Germinal center (tissue), 1 donor: ENCODE data around the gene LRRC2.

Experiments
- DNase-seq: peaks from one replicate; pipeline ENCODE4 v3.0.0; 2012; ENCODE audit warnings: mixed read lengths, low spot score

LRRC2 gene

GRCh38 chr3:46479021-46479420 lies 87.1 kb downstream of the LRRC2 start:
- DNase-seq, result no peak

GRCh38 chr3:46478341-46478740 lies 87.8 kb downstream of the LRRC2 start:
- DNase-seq, result no peak

DNA sequence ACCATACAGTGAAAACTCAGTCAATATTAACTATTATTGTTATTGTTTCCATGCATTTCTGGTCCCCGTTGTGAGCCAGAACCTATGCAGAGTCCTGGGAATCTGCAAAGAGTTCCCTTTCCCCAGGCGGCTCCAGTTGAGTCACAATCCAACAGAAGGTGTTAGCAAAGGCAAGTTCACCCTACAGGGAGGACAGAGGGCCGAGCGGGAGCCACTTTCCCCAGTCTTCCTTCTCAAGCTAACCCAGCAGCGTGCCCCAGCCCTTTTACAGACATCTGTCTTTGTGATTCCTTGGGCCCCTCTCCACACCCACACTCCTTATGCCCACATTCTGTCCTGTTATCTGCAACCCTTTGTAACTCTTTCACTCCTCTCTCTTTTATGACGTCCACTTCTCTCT lies 88.3 kb downstream of the LRRC2 start:
- no peak for DNase-seq

- DNase-seq, result no peak
Measured at GRCh38 chr3:46477145-46477544, 89.0 kb downstream of the LRRC2 start.

GRCh38 chr3:46472736-46473135 lies 93.4 kb downstream of the LRRC2 start:
- DNase-seq, result no peak

GRCh38 chr3:46471371-46471914 lies 94.7 kb downstream of the LRRC2 start:
- DNase-seq, result no peak

GRCh38 chr3:46470831-46471230 lies 95.3 kb downstream of the LRRC2 start:
- DNase-seq, result no peak

GRCh38 chr3:46469680-46470357 lies 96.3 kb downstream of the LRRC2 start:
- DNase-seq, result no peak

DNA sequence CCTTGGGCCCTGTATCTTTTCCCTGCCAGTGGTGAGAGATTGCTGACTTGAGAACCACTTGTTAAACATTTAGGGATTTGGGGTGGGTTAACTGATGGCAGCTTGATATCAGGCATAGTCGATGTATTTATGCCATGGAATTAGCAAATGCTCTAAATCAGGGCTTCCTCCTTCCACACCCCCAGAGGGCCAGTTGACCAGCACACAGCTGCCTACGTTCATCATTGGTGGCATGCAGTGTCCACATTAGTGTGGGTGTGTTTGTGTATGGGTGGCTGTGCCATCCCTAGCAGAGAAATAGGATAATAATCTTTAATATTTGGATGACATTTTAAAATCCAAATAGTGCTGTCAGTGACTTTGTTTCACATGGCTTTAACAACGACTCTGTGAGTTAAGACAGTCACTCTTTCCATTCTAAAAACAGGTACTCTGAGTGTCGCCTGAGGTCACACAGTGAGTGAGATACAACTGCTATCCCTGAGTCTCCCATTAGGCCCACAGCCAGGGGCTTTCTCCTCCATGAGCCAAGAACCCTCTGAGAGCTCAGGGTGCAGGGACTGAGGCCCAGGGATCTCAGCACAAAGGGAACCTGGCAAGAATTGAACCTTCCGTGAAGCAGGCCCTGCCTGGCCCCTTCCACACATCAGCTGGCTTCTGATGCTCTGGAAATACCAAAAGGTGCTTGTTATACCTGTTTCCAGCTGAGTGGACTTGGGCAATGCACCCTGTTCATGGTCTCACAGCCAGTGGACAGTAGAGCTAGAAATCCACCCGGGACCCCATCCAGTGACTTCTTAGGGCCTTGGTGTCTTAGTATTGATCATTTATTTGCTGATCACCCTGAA lies 97.1 kb downstream of the LRRC2 start:
- DNase-seq, result no peak

DNA sequence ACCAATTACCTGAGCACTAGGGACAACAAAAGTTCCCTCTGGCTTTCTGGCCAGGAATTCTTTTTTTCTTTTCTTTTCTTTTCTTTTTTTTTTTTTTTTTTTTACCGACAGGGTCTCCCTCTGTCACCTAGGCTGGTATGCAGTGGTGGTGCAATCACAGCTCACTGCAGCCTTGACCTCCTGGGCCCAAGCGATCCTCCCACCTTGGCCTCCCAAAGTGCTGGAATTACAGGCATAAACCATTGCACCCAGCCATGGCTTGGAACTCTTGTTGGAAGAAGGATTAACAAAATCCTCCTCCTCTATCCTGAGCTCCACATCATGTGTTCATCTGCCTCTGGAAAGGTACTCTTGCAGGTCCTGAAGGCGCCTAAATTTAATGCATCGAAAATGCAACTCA lies 98.5 kb downstream of the LRRC2 start:
- DNase-seq, result no peak

DNA sequence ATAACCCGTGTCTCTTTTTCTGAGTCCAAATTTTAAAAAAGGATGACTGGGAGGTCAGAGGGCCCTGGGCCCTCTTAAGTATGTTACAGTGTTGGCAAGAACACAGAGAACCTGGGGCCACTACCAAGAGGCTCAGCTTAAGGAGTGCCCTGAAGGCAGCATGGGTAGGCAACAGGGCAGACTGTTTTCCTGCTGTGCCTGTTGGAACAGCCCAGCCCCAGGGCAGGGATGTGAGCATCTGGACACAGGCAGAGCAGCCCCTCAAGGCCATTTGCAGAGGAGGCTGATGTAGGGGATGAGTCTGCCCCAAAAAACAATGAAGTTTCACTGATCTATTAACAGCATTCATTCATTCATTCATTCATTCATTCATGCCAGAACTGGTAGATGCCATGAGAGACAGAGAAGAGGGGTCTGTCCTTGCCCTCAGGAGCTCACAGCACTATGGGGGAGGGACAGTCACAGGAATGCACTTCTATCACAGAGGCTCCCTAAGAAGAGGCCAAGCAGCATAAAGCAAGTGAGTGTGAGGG lies 99.2 kb downstream of the LRRC2 start:
- no peak for DNase-seq

DNA sequence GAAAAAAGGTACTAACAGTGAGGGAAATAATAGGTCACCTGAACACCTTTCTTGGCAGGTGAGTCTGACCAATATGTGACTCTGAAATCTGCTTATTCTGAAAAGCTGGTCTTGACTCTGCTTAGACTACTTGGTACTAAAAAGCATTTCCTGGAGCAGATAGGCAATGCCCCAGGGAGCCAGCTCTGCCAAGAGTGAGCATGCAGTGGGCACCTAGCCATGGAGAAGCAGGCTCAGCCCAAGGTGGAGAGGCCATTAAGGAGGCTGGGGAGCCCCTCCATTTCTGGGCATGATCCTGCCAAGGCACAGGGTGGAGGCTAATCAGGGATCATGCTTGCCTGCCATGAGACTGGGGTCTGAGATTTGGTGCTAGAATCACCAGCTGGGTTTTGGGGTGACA lies 99.8 kb downstream of the LRRC2 start:
- no peak for DNase-seq
